C4-2B (cell line): ENCODE results near the gene SPTLC3.
"Not testable (repeated sequence)": the region's sequence is repeated elsewhere in the genome, so short reads cannot be mapped to it uniquely, and the experiment has no call there.

Experiments used
- H3K27ac ChIP-seq: fragments of 450-650 bp; 2 replicates; pipeline ENCODE4 v1.5.1; 2017
- CTCF ChIP-seq: fragments of 450-650 bp; conservative IDR thresholded peaks from 2 replicates; pipeline ENCODE4 v1.5.1; 2017; ENCODE audit warnings: mild to moderate bottlenecking
- ZFX ChIP-seq: fragments of 450-650 bp; IDR thresholded peaks from 2 replicates; pipeline ENCODE4 v1.6.1; 2017

Gene SPTLC3

DNA sequence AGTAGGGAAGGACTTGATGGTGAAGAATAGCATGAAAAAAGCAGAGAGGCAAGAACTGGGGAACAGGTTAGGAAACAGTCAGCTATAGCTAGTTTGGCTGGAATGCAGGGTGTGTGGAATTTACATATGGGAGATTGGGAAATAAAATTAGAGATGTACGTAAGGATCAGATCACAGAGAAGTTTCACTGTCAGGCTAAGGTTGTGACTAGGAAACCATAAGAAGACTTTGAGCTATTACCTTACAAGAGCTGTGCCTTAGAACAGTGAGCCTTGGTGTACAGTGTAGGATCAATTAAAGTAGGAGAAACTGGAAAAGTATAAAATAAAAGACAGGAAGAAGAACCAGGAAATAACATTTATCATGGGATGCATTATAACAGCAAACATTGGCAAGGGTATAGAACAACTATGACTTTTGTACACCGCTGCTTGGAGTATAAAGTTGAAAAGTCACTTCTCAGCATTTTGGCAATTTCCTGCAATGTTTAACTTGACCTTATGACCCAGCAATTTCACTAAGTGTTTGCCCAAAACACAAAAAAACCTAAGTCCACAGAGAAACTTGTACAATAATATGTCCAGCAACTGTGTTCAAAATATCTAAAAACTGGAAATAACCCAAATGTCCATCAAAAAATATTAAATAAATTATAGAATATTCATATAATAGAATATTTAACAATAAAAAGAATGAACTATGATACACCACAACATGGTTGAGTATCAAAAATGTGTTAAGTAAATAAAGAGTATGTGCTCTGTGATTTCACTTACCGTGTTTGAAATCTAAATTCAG lies 31.2 kb upstream of the SPTLC3 start:
- TF ChIP-seq CTCF (no peak), ZFX (no peak)
- no peak overlapping the region for H3K27ac ChIP-seq

DNA sequence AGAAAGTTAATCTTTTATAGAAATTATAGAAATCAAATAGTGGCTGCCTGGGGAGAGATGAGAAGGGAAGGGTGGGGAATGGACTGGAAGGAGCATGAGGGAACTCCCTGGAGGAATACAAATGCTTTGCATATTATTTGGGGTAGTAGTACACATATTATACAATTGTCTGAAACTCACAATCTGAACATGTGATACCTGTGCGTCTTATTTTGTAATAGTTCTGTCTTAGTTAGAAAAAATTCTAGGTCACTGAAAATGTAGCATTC lies 30.7 kb upstream of the SPTLC3 start:
- H3K27ac ChIP-seq, result no peak overlapping the region
- TF ChIP-seq ZFX (no peak), CTCF (no peak)

DNA sequence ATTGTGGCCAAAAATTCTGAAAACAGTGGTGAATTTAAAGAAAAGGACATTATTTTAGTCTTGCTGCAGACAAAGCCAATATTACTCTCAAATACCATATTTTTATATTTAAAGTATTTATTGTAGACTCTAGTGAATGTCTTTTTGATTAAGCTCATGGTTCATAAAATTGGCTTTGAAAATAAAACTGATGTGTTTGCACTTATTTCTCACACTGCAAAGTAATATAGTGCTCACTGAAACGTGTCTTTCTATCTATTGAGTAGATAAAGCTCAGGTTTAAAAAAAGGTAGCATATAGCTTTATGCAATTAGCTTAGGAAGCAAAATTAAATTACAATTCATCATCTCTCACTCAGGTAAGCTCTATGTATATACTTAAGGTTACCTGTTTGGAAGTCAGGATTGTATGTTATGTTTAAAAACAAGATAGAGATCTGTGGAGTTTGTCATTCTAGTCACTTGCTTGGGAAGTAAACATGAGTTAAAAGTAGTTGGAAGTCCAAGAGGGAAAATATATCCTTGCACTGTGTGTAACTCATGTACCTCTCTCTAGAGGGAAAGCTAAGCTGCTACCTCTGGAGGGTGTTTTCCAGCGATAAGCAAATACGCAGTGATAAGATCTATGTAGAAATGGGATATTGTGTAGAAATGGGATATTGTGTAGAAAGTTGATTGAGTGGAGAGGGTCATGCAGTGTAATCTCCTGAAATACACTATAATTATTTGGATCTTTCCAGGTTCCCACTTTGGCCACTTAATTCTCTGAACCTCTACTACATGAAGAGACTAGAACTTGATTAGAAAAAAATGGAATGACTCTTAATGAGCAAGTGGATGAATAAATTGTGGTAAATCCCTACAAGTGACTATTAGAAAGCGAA lies 29.9 kb upstream of the SPTLC3 start:
- no peak overlapping the region for H3K27ac ChIP-seq
- TF ChIP-seq ZFX, result no peak
- no peak for TF ChIP-seq CTCF

- H3K27ac ChIP-seq, result not testable (repeated sequence)
These were observed 29.1 kb upstream of the SPTLC3 start for GRCh38 chr20:12979713-12980112.

DNA sequence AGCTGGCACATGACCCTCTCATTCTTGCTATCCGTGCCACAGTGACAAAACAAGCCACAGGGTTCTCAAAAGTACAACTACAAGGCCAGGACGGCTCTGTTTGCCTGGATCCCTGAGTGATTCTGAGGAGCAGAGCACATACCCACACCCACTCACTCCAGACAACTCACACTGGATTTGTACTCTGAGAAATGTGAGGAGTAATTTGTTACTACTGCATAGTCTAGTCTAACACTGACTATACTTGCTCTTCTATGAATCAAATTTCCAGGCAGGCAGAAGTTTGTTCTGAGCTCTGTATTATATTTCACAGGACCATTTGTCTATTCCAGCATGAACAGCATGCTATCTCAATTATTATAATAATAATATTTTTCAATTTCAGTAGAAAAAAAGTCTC lies 26.7 kb upstream of the SPTLC3 start:
- no peak for TF ChIP-seq ZFX
- TF ChIP-seq CTCF, result no peak
- no peak overlapping the region for H3K27ac ChIP-seq

- TF ChIP-seq CTCF, result no peak
- TF ChIP-seq ZFX, result no peak
- H3K27ac ChIP-seq, result no peak overlapping the region
These were observed 24.6 kb upstream of the SPTLC3 start for GRCh38 chr20:12984069-12984765.

- TF ChIP-seq ZFX (no peak), CTCF (no peak)
- no peak overlapping the region for H3K27ac ChIP-seq
These were observed 23.9 kb upstream of the SPTLC3 start for GRCh38 chr20:12984863-12985262.
